ENCODE results near the gene C22orf39.

The C22orf39 gene

GRCh38 chr22:19398652-19399051 is 48.9 kb downstream of the C22orf39 start:
- DNase-seq (ENCODE audit: low spot score) = no peak

- no peak for DNase-seq (ENCODE audit: low spot score)
Observed at GRCh38 chr22:19398206-19398605, 49.3 kb downstream of the C22orf39 start.

GRCh38 chr22:19397734-19398104 is 49.8 kb downstream of the C22orf39 start:
- DNase-seq (ENCODE audit: low spot score) = no peak

- no peak for DNase-seq (ENCODE audit: low spot score)
Observed at GRCh38 chr22:19396934-19397733, 50.4 kb downstream of the C22orf39 start.

- no peak for DNase-seq (ENCODE audit: low spot score)
Observed at GRCh38 chr22:19396561-19396933, 51.0 kb downstream of the C22orf39 start.

- no peak for DNase-seq (ENCODE audit: low spot score)
Observed at GRCh38 chr22:19395276-19395675, 52.2 kb downstream of the C22orf39 start.

GRCh38 chr22:19394274-19395050 is 53.0 kb downstream of the C22orf39 start:
- DNase-seq (ENCODE audit: low spot score) = no peak

- no peak for DNase-seq (ENCODE audit: low spot score)
Observed at GRCh38 chr22:19393704-19394103, 53.8 kb downstream of the C22orf39 start.

All from AG08396 (cell line).